ENCODE data around the gene APPBP2.
"Not testable (repeated sequence)": the region's sequence is repeated elsewhere in the genome, so short reads cannot be mapped to it uniquely, and the experiment has no call there.

DNA sequence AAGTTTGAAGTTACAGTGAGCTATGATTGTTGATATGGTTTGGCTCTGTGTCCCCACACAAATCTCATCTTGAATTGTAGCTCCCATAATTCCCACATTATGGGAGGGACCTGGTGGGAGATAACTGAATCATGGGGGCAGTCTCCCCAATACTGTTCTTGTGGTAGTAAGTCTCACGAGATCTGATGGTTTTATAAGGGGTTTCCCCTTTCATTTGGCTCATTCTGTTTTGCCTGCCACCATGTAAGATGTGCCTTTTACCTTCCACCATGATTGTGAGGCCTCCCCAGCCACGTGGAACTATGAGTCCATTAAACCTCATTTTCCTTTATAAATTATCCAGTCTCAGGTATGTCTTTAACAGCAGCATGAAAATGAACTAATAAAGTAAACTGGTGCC is 35.4 kb downstream of the APPBP2 start:
- TF ChIP-seq, protein P1, sequence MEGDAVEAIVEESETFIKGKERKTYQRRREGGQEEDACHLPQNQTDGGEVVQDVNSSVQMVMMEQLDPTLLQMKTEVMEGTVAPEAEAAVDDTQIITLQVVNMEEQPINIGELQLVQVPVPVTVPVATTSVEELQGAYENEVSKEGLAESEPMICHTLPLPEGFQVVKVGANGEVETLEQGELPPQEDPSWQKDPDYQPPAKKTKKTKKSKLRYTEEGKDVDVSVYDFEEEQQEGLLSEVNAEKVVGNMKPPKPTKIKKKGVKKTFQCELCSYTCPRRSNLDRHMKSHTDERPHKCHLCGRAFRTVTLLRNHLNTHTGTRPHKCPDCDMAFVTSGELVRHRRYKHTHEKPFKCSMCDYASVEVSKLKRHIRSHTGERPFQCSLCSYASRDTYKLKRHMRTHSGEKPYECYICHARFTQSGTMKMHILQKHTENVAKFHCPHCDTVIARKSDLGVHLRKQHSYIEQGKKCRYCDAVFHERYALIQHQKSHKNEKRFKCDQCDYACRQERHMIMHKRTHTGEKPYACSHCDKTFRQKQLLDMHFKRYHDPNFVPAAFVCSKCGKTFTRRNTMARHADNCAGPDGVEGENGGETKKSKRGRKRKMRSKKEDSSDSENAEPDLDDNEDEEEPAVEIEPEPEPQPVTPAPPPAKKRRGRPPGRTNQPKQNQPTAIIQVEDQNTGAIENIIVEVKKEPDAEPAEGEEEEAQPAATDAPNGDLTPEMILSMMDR (IDR thresholded peaks at IDR 0.05 in 8 of 11, conservative IDR thresholded peaks at IDR 0.05 in 3 of 11) = not testable (repeated sequence)
- TF ChIP-seq POLR2A (IDR thresholded peaks at IDR 0.05) = not testable (repeated sequence)

All from spleen (tissue), 7 donors.